ENCODE measurements around the gene MAG. TPM values are rescaled to one million over a fixed set of nuclear protein-coding genes. Genes with fewer than 3 reads are reported as not detected.

Gene MAG
- total RNA-seq, 1 experiment from 2014 or later: 0.17 TPM

- TF ChIP-seq ZBTB33 (IDR thresholded peaks at IDR 0.05; ENCODE audit: extremely low read depth, insufficient replicate concordance, low read length) (no peak), EZH2phosphoT487 (IDR thresholded peaks at IDR 0.05; ENCODE audit: borderline replicate concordance) (no peak)
Measured at GRCh38 chr19:35307931-35308330, 16.0 kb downstream of the MAG start (continued).

- no peak overlapping the region for H3K27ac ChIP-seq (ENCODE audit: low read depth, low read length)
- ATAC-seq (no peak), DNase-seq (ENCODE audit: low read depth, low spot score) (no peak)
- intact Hi-C loops (cut with micrococcal nuclease): no loop called here
- no peak overlapping the region for H3K4me3 ChIP-seq (replicated peaks in 1 of 2; ENCODE audit: low read depth in 1 of 2, low read length in 2 of 2)
- H2AFZ ChIP-seq (ENCODE audit: low read depth, low read length, poor library complexity, severe bottlenecking): no peak overlapping the region
- H3K27me3 ChIP-seq (ENCODE audit: insufficient read depth, low read length): no peaks in the 10 kb centered on the region
- CTCF ChIA-PET: no interaction called here
- no peak overlapping the region for H3K4me2 ChIP-seq (ENCODE audit: low read length)
- no peaks in the 10 kb centered on the region for H3K9me3 ChIP-seq (ENCODE audit: control insufficient read depth in 1 of 2, insufficient read depth in 1 of 2, low read depth in 1 of 2, low read length in 2 of 2)
- no peak overlapping the region for H3K9ac ChIP-seq (ENCODE audit: low read length)
- no peaks in the 10 kb centered on the region for H4K20me1 ChIP-seq (ENCODE audit: insufficient read depth)
- no peaks in the 10 kb centered on the region for H3K9me2 ChIP-seq (ENCODE audit: insufficient read depth)
- RAD21 ChIA-PET (ENCODE audit: low non-redundant PET in 1 of 2, low total read pairs in 2 of 2, uncharacterized antibody in 2 of 2, unreplicated experiment in 2 of 2): no interaction called here
- BruUV-seq (replicated peaks): no TSS peak
- H3K79me2 ChIP-seq (ENCODE audit: insufficient read depth, low read length): no peaks in the 10 kb centered on the region
- peaks cover 6 to 28% of the 10 kb centered on the region in 2 experiments; a peak in 3 of 4 replicates for H3K4me1 ChIP-seq (ENCODE audit: control insufficient read depth in 1 of 2, insufficient read depth in 2 of 2, low read length in 2 of 2)
- H3K36me3 ChIP-seq (ENCODE audit: control insufficient read depth in 1 of 2, insufficient read depth in 2 of 2, low read length in 2 of 2): no peaks in the 10 kb centered on the region
- POLR2A ChIA-PET: no interaction called here
- TF ChIP-seq MAX (IDR thresholded peaks at IDR 0.05) (no peak), ELF1 (IDR thresholded peaks at IDR 0.05; ENCODE audit: borderline replicate concordance, low read depth) (no peak), ZNF274 (IDR thresholded peaks at IDR 0.05; ENCODE audit: low read depth, low read length) (no peak), POLR2AphosphoS5 (IDR thresholded peaks at IDR 0.05; ENCODE audit: low read depth, low read length) (no peak), REST (IDR thresholded peaks at IDR 0.05; ENCODE audit: low read depth) (no peak), SP1 (IDR thresholded peaks at IDR 0.05; ENCODE audit: low read depth) (no peak), POLR2A (IDR thresholded peaks at IDR 0.05; ENCODE audit: borderline replicate concordance, extremely low read depth, insufficient read depth, insufficient read length) (no peak), CBX3 (IDR thresholded peaks at IDR 0.05; ENCODE audit: low read depth) (no peak), ZBTB33 (IDR thresholded peaks at IDR 0.05; ENCODE audit: extremely low read depth, insufficient replicate concordance, low read length) (no peak), FOSL1 (IDR thresholded peaks at IDR 0.05; ENCODE audit: low read depth) (no peak), RAD21 (IDR thresholded peaks at IDR 0.05; ENCODE audit: low read depth) (no peak), ZFX (IDR thresholded peaks at IDR 0.05) (no peak), YY1 (IDR thresholded peaks at IDR 0.05; ENCODE audit: extremely low read depth, insufficient replicate concordance, low read depth, low read length) (no peak), EZH2 (IDR thresholded peaks at IDR 0.05) (no peak), CTCF (IDR thresholded peaks at IDR 0.05 in 2 of 3, conservative IDR thresholded peaks at IDR 0.05 in 1 of 3; ENCODE audit: borderline replicate concordance in 1 of 3, insufficient read depth in 1 of 3, low read depth in 2 of 3, low read length in 2 of 3) (no peak)
Measured at GRCh38 chr19:35308910-35309309, 16.9 kb downstream of the MAG start.

All from HCT116 (cell line).